HG03460 (cell line): ENCODE measurements around the gene VTI1A.
"Not testable (repeated sequence)": the region's sequence is repeated elsewhere in the genome, so short reads cannot be mapped to it uniquely, and the experiment has no call there.

ENCODE experiments used
- ATAC-seq: cut with Tn5 transposase; IDR thresholded peaks from one replicate; pipeline ENCODE4 v1.9.1; 2021; ENCODE audit not compliant: unreplicated experiment

The VTI1A gene

GRCh38 chr10:112585960-112586359 is 138.9 kb downstream of the VTI1A start:
- no peak for ATAC-seq

- no peak for ATAC-seq
Measured at GRCh38 chr10:112587729-112588128, 140.7 kb downstream of the VTI1A start.

GRCh38 chr10:112588225-112588990 is 141.4 kb downstream of the VTI1A start:
- no peak for ATAC-seq

- ATAC-seq, result no peak
Measured at GRCh38 chr10:112589081-112589480, 142.1 kb downstream of the VTI1A start.

- ATAC-seq, result not testable (repeated sequence)
Measured at GRCh38 chr10:112590786-112591185, 143.8 kb downstream of the VTI1A start.

GRCh38 chr10:112593023-112593422 is 146.0 kb downstream of the VTI1A start:
- no peak for ATAC-seq

GRCh38 chr10:112601214-112602090 is 154.4 kb downstream of the VTI1A start:
- no peak for ATAC-seq

- no peak for ATAC-seq
Measured at GRCh38 chr10:112603062-112603461, 156.0 kb downstream of the VTI1A start.

- no peak for ATAC-seq
Measured at GRCh38 chr10:112605063-112605462, 158.0 kb downstream of the VTI1A start.

- no peak for ATAC-seq
Measured at GRCh38 chr10:112607506-112607905, 160.5 kb downstream of the VTI1A start.

- no peak for ATAC-seq
Measured at GRCh38 chr10:112613620-112614019, 166.6 kb downstream of the VTI1A start.

GRCh38 chr10:112614072-112614471 is 167.1 kb downstream of the VTI1A start:
- ATAC-seq, result no peak

GRCh38 chr10:112614586-112614985 is 167.6 kb downstream of the VTI1A start:
- no peak for ATAC-seq

- no peak for ATAC-seq
Measured at GRCh38 chr10:112615269-112615668, 168.3 kb downstream of the VTI1A start.

- ATAC-seq, result no peak
Measured at GRCh38 chr10:112616647-112617046, 169.6 kb downstream of the VTI1A start.

- ATAC-seq, result no peak
Measured at GRCh38 chr10:112618814-112619213, 171.8 kb downstream of the VTI1A start.

- no peak for ATAC-seq
Measured at GRCh38 chr10:112619556-112619955, 172.5 kb downstream of the VTI1A start.

- no peak for ATAC-seq
Measured at GRCh38 chr10:112622786-112623185, 175.8 kb downstream of the VTI1A start.

GRCh38 chr10:112624546-112625048 is 177.6 kb downstream of the VTI1A start:
- ATAC-seq, result no peak

- no peak for ATAC-seq
Measured at GRCh38 chr10:112628951-112629609, 182.1 kb downstream of the VTI1A start.
